B cell (primary cell): ENCODE results near the gene SLC30A3. TPM values are rescaled to one million over a fixed set of nuclear protein-coding genes. Genes with fewer than 3 reads are reported as not detected.

Source experiments
- ATAC-seq: fragments of 200-7000 bp; cut with Tn5 transposase; one replicate; pipeline ENCODE4 v1.10.0; 2021; ENCODE audit warnings: low read depth, mild to moderate bottlenecking, moderate number of reproducible peaks, moderate library complexity
- CTCF ChIA-PET: fragments of 350-600 bp; sonication (Branson Sonifier 250); formaldehyde crosslinking; loops from one replicate; lab custom pipeline; 2021; ENCODE audit warnings: antibody characterized with exemption, inconsistent platforms; lab: Charles Lee
- POLR2A ChIA-PET: fragments of 350-600 bp; sonication (Branson Sonifier 250); formaldehyde crosslinking; loops from one replicate; lab custom pipeline; 2021; ENCODE audit warnings: antibody characterized with exemption; lab: Charles Lee
- DNase-seq: peaks from one replicate; pipeline ENCODE4 v3.0.0; 2013
- H2AFZ ChIP-seq: 2 replicates; pipeline ENCODE4 v1.6.1; 2012; ENCODE audit warnings: mild to moderate bottlenecking, low read depth, low read length; ENCODE audit not compliant: insufficient read depth, poor library complexity, severe bottlenecking
- H3K27ac ChIP-seq, 2 donors: 1 replicate in 1 of 2; 2 replicates in 1 of 2; pipeline ENCODE4 v1.5.1; 2012 to 2013; ENCODE audit warnings: low read length in 2 of 2, mild to moderate bottlenecking in 2 of 2, moderate library complexity in 1 of 2
- H3K27me3 ChIP-seq, 4 experiments: fragments of 200-600 bp in 1 of 4; sonication (generic) in 1 of 4; replicated peaks in 1 of 4; 1 replicate in 2 of 4; 2 replicates in 2 of 4; pipeline versions ENCODE4 v1.6.1 to v1.7.0; 2013 to 2016; ENCODE audit warnings: low read length in 3 of 4, mild to moderate bottlenecking in 2 of 4, mixed read lengths in 1 of 4, moderate library complexity in 1 of 4; ENCODE audit not compliant: insufficient read depth in 4 of 4, control insufficient read depth in 3 of 4; ENCODE audit errors: control extremely low read depth in 1 of 4
- H3K36me3 ChIP-seq, 2 experiments: replicated peaks in 1 of 2; 1 replicate in 1 of 2; 2 replicates in 1 of 2; pipeline versions ENCODE4 v1.6.1 to v1.7.1; 2013; ENCODE audit warnings: low read length in 1 of 2; ENCODE audit not compliant: insufficient read depth in 2 of 2, control insufficient read depth in 1 of 2; ENCODE audit errors: control extremely low read depth in 1 of 2, extremely low read depth in 1 of 2
- H3K4me1 ChIP-seq, 2 donors: fragments of 200-600 bp in 1 of 2; sonication (generic) in 1 of 2; 1 replicate in 1 of 2; 2 replicates in 1 of 2; pipeline versions ENCODE4 v1.5.1 to v1.6.1; 2013 to 2017; ENCODE audit warnings: low read length in 2 of 2; ENCODE audit not compliant: control insufficient read depth in 2 of 2, insufficient read depth in 2 of 2
- H3K4me2 ChIP-seq: replicated peaks from 2 replicates; pipeline ENCODE3; 2012; ENCODE audit warnings: mild to moderate bottlenecking, low read depth, low read length; ENCODE audit not compliant: poor library complexity, severe bottlenecking
- H3K4me3 ChIP-seq, 5 experiments: fragments of 200-600 bp in 1 of 5; sonication (generic) in 1 of 5; 1 replicate in 3 of 5; 2 replicates in 2 of 5; pipeline versions ENCODE4 v1.5.1 to v1.7.0; 2011 to 2016; ENCODE audit warnings: low read length in 4 of 5, mild to moderate bottlenecking in 4 of 5, low read depth in 2 of 5, control low read depth in 1 of 5, moderate library complexity in 1 of 5; ENCODE audit not compliant: insufficient read depth in 1 of 5; ENCODE audit errors: control extremely low read depth in 1 of 5, extremely low read depth in 1 of 5
- H3K79me2 ChIP-seq: fragments of 200-600 bp; sonication (generic); one replicate; pipeline ENCODE4 v1.6.0; 2016; ENCODE audit warnings: low read length; ENCODE audit not compliant: control insufficient read depth, insufficient read depth
- H3K9ac ChIP-seq: fragments of 200-600 bp; sonication (generic); 2 replicates; pipeline ENCODE4 v1.6.1; 2017; ENCODE audit warnings: mild to moderate bottlenecking, low read length, moderate library complexity
- H3K9me3 ChIP-seq, 3 donors: one replicate each; pipeline versions ENCODE4 v1.6.1 to v1.7.1; 2013; ENCODE audit warnings: low read length in 2 of 3; ENCODE audit not compliant: control insufficient read depth in 2 of 3, insufficient read depth in 1 of 3; ENCODE audit errors: control extremely low read depth in 1 of 3
- H4K20me1 ChIP-seq: 2 replicates; pipeline ENCODE4 v1.6.0; 2012; ENCODE audit warnings: mild to moderate bottlenecking, low read length; ENCODE audit not compliant: insufficient read depth, control insufficient read depth, poor library complexity, severe bottlenecking
- H3K27ac Mint-ChIP-seq: one replicate; pipeline ENCODE4 v1.8.0; 2021; ENCODE audit warnings: mixed read lengths
- H3K27me3 Mint-ChIP-seq: one replicate; pipeline ENCODE4 v1.8.0; 2021; ENCODE audit warnings: mixed read lengths
- H3K4me1 Mint-ChIP-seq: one replicate; pipeline ENCODE4 v1.8.0; 2021; ENCODE audit warnings: mixed read lengths
- H3K4me3 Mint-ChIP-seq: one replicate; pipeline ENCODE4 v1.8.0; 2021; ENCODE audit warnings: mixed read lengths
- H3K9me3 Mint-ChIP-seq: one replicate; pipeline ENCODE4 v1.8.0; 2022; ENCODE audit warnings: mixed read lengths; ENCODE audit not compliant: insufficient read depth
- EZH2 ChIP-seq: IDR thresholded peaks from 2 replicates; pipeline ENCODE4 v1.6.1; 2012; ENCODE audit warnings: borderline replicate concordance, low read depth, mild to moderate bottlenecking, moderate library complexity, low read length; ENCODE audit not compliant: insufficient read depth, poor library complexity, severe bottlenecking
- WGBS: methylation state at CpG from one replicate; pipeline ENCODE4 v1.1.5; 2013; ENCODE audit warnings: missing lambda C conversion rate; ENCODE audit not compliant: insufficient coverage; 5-methylcytosine and 5-hydroxymethylcytosine counted together
- intact Hi-C: fragments of 100-400 bp; cut with micrococcal nuclease; formaldehyde crosslinking; loops from one replicate; pipeline ENCODE4 v1.10.0; 2022
- polyA plus RNA-seq: library from polyadenylated mRNA; depleted of rRNA; stranded (reverse); fragments of >200 nt; gene quantifications from 2 replicates; pipeline ENCODE4 v1.2.3, GENCODE V29; 2012
- total RNA-seq, 2 donors: library from RNA; stranded (reverse); fragments of 120-200 nt in 1 of 2; gene quantifications; 1 replicate in 1 of 2; 2 replicates in 1 of 2; pipeline versions ENCODE4 v1.2.3 to v1.2.4, GENCODE V29; 2013 to 2022
- TF ChIP-seq, protein P1 (sequence below): fragments of 200-600 bp; IDR thresholded peaks from one replicate; pipeline ENCODE4 v1.8.0; 2022; ENCODE audit warnings: antibody characterized with exemption, mild to moderate bottlenecking

SLC30A3 gene
- total and polyA plus RNA-seq, 2 donors (not counting 1 experiment from before 2014, with no cell fraction given): 0.09 TPM; not detected in 1

GRCh38 chr2:27204566-27204965 is 58.3 kb downstream of the SLC30A3 start:
- no peaks in the 10 kb centered on the region for H3K4me1 Mint-ChIP-seq
- Histone ChIP-seq H3K36me3 (peaks cover 0 to 57% of the 10 kb centered on the region in 2 experiments), H2AFZ (no peak overlapping the region), H3K4me1 (no peaks in the 10 kb centered on the region), H3K9ac (no peak overlapping the region), H4K20me1 (no peaks in the 10 kb centered on the region), H3K4me2 (no peak overlapping the region), H3K27ac (no peak overlapping the region), H3K9me3 (no peaks in the 10 kb centered on the region), H3K4me3 (no peak overlapping the region), H3K27me3 (no peaks in the 10 kb centered on the region), H3K79me2 (no peaks in the 10 kb centered on the region)
- ChIA-PET CTCF (no interaction called here), POLR2A (no interaction called here)
- intact Hi-C loops: no loop called here
- no peaks in the 10 kb centered on the region for H3K27me3 Mint-ChIP-seq
- no peak overlapping the region for H3K27ac Mint-ChIP-seq
- no peaks in the 10 kb centered on the region for H3K9me3 Mint-ChIP-seq
- H3K4me3 Mint-ChIP-seq: no peak overlapping the region
- 91% methylated on average over 7 of the region's 8 CpGs for WGBS
- DNase-seq: peak; percentile 11
- TF ChIP-seq, protein P1, sequence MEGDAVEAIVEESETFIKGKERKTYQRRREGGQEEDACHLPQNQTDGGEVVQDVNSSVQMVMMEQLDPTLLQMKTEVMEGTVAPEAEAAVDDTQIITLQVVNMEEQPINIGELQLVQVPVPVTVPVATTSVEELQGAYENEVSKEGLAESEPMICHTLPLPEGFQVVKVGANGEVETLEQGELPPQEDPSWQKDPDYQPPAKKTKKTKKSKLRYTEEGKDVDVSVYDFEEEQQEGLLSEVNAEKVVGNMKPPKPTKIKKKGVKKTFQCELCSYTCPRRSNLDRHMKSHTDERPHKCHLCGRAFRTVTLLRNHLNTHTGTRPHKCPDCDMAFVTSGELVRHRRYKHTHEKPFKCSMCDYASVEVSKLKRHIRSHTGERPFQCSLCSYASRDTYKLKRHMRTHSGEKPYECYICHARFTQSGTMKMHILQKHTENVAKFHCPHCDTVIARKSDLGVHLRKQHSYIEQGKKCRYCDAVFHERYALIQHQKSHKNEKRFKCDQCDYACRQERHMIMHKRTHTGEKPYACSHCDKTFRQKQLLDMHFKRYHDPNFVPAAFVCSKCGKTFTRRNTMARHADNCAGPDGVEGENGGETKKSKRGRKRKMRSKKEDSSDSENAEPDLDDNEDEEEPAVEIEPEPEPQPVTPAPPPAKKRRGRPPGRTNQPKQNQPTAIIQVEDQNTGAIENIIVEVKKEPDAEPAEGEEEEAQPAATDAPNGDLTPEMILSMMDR: no peak
- TF ChIP-seq EZH2: no peak
- no peak for ATAC-seq

GRCh38 chr2:27203741-27204140 is 59.1 kb downstream of the SLC30A3 start:
- Histone ChIP-seq H3K36me3 (peaks cover 0 to 57% of the 10 kb centered on the region in 2 experiments), H3K9me3 (no peaks in the 10 kb centered on the region), H4K20me1 (no peaks in the 10 kb centered on the region), H3K27ac (no peak overlapping the region), H3K4me2 (no peak overlapping the region), H3K27me3 (no peaks in the 10 kb centered on the region), H3K79me2 (no peaks in the 10 kb centered on the region), H3K9ac (no peak overlapping the region), H3K4me1 (no peaks in the 10 kb centered on the region), H3K4me3 (no peak overlapping the region), H2AFZ (no peak overlapping the region)
- H3K4me3 Mint-ChIP-seq: no peak overlapping the region
- CTCF ChIA-PET: interaction anchor here (1.0 kb wide), 1 partner anchor 28 kb away, joined by 5 read pairs; no protein-coding TSS in a partner anchor
- no peaks in the 10 kb centered on the region for H3K9me3 Mint-ChIP-seq
- DNase-seq (no peak), ATAC-seq (no peak)
- TF ChIP-seq, protein P1: no peak
- no peak for TF ChIP-seq EZH2
- H3K27me3 Mint-ChIP-seq: no peaks in the 10 kb centered on the region
- intact Hi-C loops: no loop called here
- H3K27ac Mint-ChIP-seq: no peak overlapping the region
- WGBS: 98% methylated on average over 9 of the region's 9 CpGs
- POLR2A ChIA-PET: no interaction called here
- no peaks in the 10 kb centered on the region for H3K4me1 Mint-ChIP-seq

Other genes with a start within 250 kb of the SLC30A3 start
- gene TMEM214, start 230.1 kb downstream of the SLC30A3 start, total RNA-seq: 91.1 and 97.0 TPM in 2 replicates
- gene TMEM214, start 230.1 kb downstream of the SLC30A3 start, polyA plus RNA-seq: 68.6 and 80.1 TPM in 2 replicates
- gene AGBL5, start 211.4 kb downstream of the SLC30A3 start, total RNA-seq: 17.5 and 18.7 TPM in 2 replicates
- gene AGBL5, start 211.4 kb downstream of the SLC30A3 start, polyA plus RNA-seq: 9.4 and 10.0 TPM in 2 replicates
- gene OST4, start 191.4 kb downstream of the SLC30A3 start, total RNA-seq: 195 and 199 TPM in 2 replicates
- gene OST4, start 191.4 kb downstream of the SLC30A3 start, polyA plus RNA-seq: 186 and 257 TPM in 2 replicates
- gene EMILIN1, start 184.4 kb downstream of the SLC30A3 start, total RNA-seq: 0.39 and 0.52 TPM in 2 replicates
- 0.24 and 0.27 TPM in 2 replicates for gene EMILIN1, start 184.4 kb downstream of the SLC30A3 start, polyA plus RNA-seq
- 4.0 and 5.5 TPM in 2 replicates for gene KHK, start 176.3 kb downstream of the SLC30A3 start, total RNA-seq
- gene KHK, start 176.3 kb downstream of the SLC30A3 start, polyA plus RNA-seq: 3.3 and 3.8 TPM in 2 replicates
- gene CGREF1, start 143.9 kb downstream of the SLC30A3 start, total RNA-seq: not detected in 2 replicates
- gene CGREF1, start 143.9 kb downstream of the SLC30A3 start, polyA plus RNA-seq: not detected in 2 replicates
- gene ABHD1, start 139.2 kb downstream of the SLC30A3 start, total RNA-seq: 0.73 and 1.5 TPM in 2 replicates
- gene ABHD1, start 139.2 kb downstream of the SLC30A3 start, polyA plus RNA-seq: 0.92 and 2.7 TPM in 2 replicates
- 44.6 and 46.0 TPM in 2 replicates for gene PREB, start 128.4 kb downstream of the SLC30A3 start, total RNA-seq
- gene PREB, start 128.4 kb downstream of the SLC30A3 start, polyA plus RNA-seq: 63.9 and 88.9 TPM in 2 replicates
- not detected in 2 replicates for gene PRR30, start 123.6 kb downstream of the SLC30A3 start, total RNA-seq
- gene PRR30, start 123.6 kb downstream of the SLC30A3 start, polyA plus RNA-seq: not detected in 2 replicates
- 0.10 TPM in 1 of 2 replicates, not detected in the other for gene TCF23, start 114.0 kb downstream of the SLC30A3 start, total RNA-seq
- gene TCF23, start 114.0 kb downstream of the SLC30A3 start, polyA plus RNA-seq: not detected in 2 replicates
- gene ATRAID, start 51.0 kb downstream of the SLC30A3 start, total RNA-seq: 88.8 and 89.9 TPM in 2 replicates
- gene ATRAID, start 51.0 kb downstream of the SLC30A3 start, polyA plus RNA-seq: 106 and 117 TPM in 2 replicates
- 46.1 and 50.8 TPM in 2 replicates for gene SLC5A6, start 50.8 kb downstream of the SLC30A3 start, total RNA-seq
- 52.6 and 82.3 TPM in 2 replicates for gene SLC5A6, start 50.8 kb downstream of the SLC30A3 start, polyA plus RNA-seq
- 35.6 and 36.0 TPM in 2 replicates for gene CAD, start 45.7 kb downstream of the SLC30A3 start, total RNA-seq
- 29.0 and 48.5 TPM in 2 replicates for gene CAD, start 45.7 kb downstream of the SLC30A3 start, polyA plus RNA-seq
- 0.39 TPM in 1 of 2 replicates, not detected in the other for gene DNAJC5G, start 12.4 kb upstream of the SLC30A3 start, total RNA-seq
- gene DNAJC5G, start 12.4 kb upstream of the SLC30A3 start, polyA plus RNA-seq: not detected in 2 replicates
- not detected in 2 replicates for gene TRIM54, start 19.4 kb upstream of the SLC30A3 start, total RNA-seq
- not detected in 2 replicates for gene TRIM54, start 19.4 kb upstream of the SLC30A3 start, polyA plus RNA-seq
- gene UCN, start 45.4 kb upstream of the SLC30A3 start, total RNA-seq: 2.7 and 3.6 TPM in 2 replicates
- gene UCN, start 45.4 kb upstream of the SLC30A3 start, polyA plus RNA-seq: 4.3 and 4.5 TPM in 2 replicates
- 103 and 111 TPM in 2 replicates for gene MPV17, start 60.0 kb upstream of the SLC30A3 start, total RNA-seq
- gene MPV17, start 60.0 kb upstream of the SLC30A3 start, polyA plus RNA-seq: 137 and 148 TPM in 2 replicates
- gene GTF3C2, start 93.7 kb upstream of the SLC30A3 start, total RNA-seq: 114 and 121 TPM in 2 replicates
- gene GTF3C2, start 93.7 kb upstream of the SLC30A3 start, polyA plus RNA-seq: 84.8 and 91.4 TPM in 2 replicates
- gene EIF2B4, start 107.3 kb upstream of the SLC30A3 start, total RNA-seq: 50.5 and 56.7 TPM in 2 replicates
- gene EIF2B4, start 107.3 kb upstream of the SLC30A3 start, polyA plus RNA-seq: 33.8 and 47.7 TPM in 2 replicates
- 158 and 162 TPM in 2 replicates for gene SNX17, start 107.6 kb upstream of the SLC30A3 start, total RNA-seq
- 79.6 and 103 TPM in 2 replicates for gene SNX17, start 107.6 kb upstream of the SLC30A3 start, polyA plus RNA-seq
- gene ZNF513, start 117.7 kb upstream of the SLC30A3 start, total RNA-seq: 29.0 and 31.7 TPM in 2 replicates
- gene ZNF513, start 117.7 kb upstream of the SLC30A3 start, polyA plus RNA-seq: 29.5 and 36.8 TPM in 2 replicates
- 45.5 and 48.9 TPM in 2 replicates for gene PPM1G, start 146.5 kb upstream of the SLC30A3 start, total RNA-seq
- 23.7 and 27.1 TPM in 2 replicates for gene PPM1G, start 146.5 kb upstream of the SLC30A3 start, polyA plus RNA-seq
- 109 and 115 TPM in 2 replicates for gene NRBP1, start 165.6 kb upstream of the SLC30A3 start, total RNA-seq
- 69.2 and 105 TPM in 2 replicates for gene NRBP1, start 165.6 kb upstream of the SLC30A3 start, polyA plus RNA-seq
- 15.0 and 16.5 TPM in 2 replicates for gene KRTCAP3, start 179.3 kb upstream of the SLC30A3 start, total RNA-seq
- 8.6 TPM in 2 replicates for gene KRTCAP3, start 179.3 kb upstream of the SLC30A3 start, polyA plus RNA-seq
- 33.3 and 41.0 TPM in 2 replicates for gene IFT172, start 226.7 kb upstream of the SLC30A3 start, total RNA-seq
- gene IFT172, start 226.7 kb upstream of the SLC30A3 start, polyA plus RNA-seq: 20.1 and 21.4 TPM in 2 replicates
- not detected in 2 replicates for gene FNDC4, start 232.2 kb upstream of the SLC30A3 start, total RNA-seq
- gene FNDC4, start 232.2 kb upstream of the SLC30A3 start, polyA plus RNA-seq: 0.17 and 0.31 TPM in 2 replicates
- not detected in 2 replicates for gene GCKR, start 233.8 kb upstream of the SLC30A3 start, total RNA-seq
- not detected in 2 replicates for gene GCKR, start 233.8 kb upstream of the SLC30A3 start, polyA plus RNA-seq